Spinal cord (tissue), 10 donors: ENCODE data around the gene C3orf22. TPM values are rescaled to one million over a fixed set of nuclear protein-coding genes. Genes with fewer than 3 reads are reported as not detected.

Experiments
- DNase-seq, 6 donors: peaks; one replicate each; pipeline versions ENCODE4 v3.0.0 to v3.0.0-alpha.2; 2013 to 2015; ENCODE audit warnings: low spot score in 6 of 6, low read depth in 4 of 6
- H3K27ac ChIP-seq: one replicate; pipeline ENCODE4 v1.5.1; 2013; ENCODE audit warnings: low read depth, low read length, control low read depth
- H3K27me3 ChIP-seq: one replicate; pipeline ENCODE4 v1.6.1; 2013; ENCODE audit warnings: low read length; ENCODE audit not compliant: control insufficient read depth, insufficient read depth
- H3K36me3 ChIP-seq: one replicate; pipeline ENCODE4 v1.6.1; 2013; ENCODE audit warnings: low read length; ENCODE audit not compliant: control insufficient read depth, insufficient read depth
- H3K4me1 ChIP-seq: one replicate; pipeline ENCODE4 v1.6.1; 2013; ENCODE audit warnings: low read length; ENCODE audit not compliant: control insufficient read depth, insufficient read depth
- H3K4me3 ChIP-seq: one replicate; pipeline ENCODE4 v1.5.1; 2013; ENCODE audit warnings: low read depth, low read length, control low read depth
- H3K9me3 ChIP-seq: one replicate; pipeline ENCODE4 v1.6.1; 2013; ENCODE audit warnings: low read length; ENCODE audit not compliant: control insufficient read depth, insufficient read depth
- WGBS: methylation state at CpG from one replicate; pipeline ENCODE4 v1.1.5; 2013; ENCODE audit warnings: missing lambda C conversion rate; ENCODE audit not compliant: insufficient coverage; 5-methylcytosine and 5-hydroxymethylcytosine counted together
- polyA plus RNA-seq, 2 donors: library from polyadenylated mRNA; unstranded; fragments of 120-200 nt; gene quantifications; one replicate each; pipeline ENCODE4 v1.2.1, GENCODE V29; 2013; ENCODE audit not compliant: insufficient read length in 2 of 2
- total RNA-seq, 2 donors: library from RNA; depleted of rRNA in 1 of 2; stranded (reverse); fragments of 120-200 nt in 1 of 2; fragments of >200 nt in 1 of 2; gene quantifications; one replicate each; pipeline versions ENCODE4 v1.2.3 to v1.2.4, GENCODE V29; 2013 to 2014
- donor health status: healthy.

Gene C3orf22
- total and polyA plus RNA-seq, 4 donors: 0.17 to 0.27 TPM; not detected in 2

DNA sequence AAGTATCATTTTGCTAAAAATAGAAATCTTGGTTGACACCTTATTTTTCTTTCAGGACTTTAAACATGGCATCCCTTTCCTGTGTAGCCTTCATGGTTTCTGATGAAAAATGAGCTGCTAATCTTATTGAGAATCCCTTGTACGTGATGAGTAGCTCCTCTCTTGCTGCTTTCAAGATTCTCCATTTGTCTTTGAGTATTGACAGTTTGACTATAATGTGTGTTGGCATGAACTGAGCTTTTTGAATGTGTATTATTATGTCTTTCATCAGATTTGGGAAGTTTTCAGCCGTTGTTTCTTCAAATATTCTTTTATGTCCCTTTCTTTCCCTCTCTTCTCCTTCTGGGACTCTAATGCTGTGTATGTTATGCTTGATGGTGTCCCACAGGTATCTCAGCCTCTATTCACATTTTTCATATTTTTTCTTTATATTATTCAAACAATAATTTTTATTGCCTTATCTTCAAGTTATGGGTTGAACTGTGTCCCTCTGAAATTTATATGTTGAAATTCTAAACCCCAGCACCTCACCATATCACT, 4.1 kb upstream of the C3orf22 start:
- WGBS: no CpG with 5 or more reads among the region's 2 CpGs
- no peak for DNase-seq
- H3K27ac ChIP-seq: no peak overlapping the region

DNA sequence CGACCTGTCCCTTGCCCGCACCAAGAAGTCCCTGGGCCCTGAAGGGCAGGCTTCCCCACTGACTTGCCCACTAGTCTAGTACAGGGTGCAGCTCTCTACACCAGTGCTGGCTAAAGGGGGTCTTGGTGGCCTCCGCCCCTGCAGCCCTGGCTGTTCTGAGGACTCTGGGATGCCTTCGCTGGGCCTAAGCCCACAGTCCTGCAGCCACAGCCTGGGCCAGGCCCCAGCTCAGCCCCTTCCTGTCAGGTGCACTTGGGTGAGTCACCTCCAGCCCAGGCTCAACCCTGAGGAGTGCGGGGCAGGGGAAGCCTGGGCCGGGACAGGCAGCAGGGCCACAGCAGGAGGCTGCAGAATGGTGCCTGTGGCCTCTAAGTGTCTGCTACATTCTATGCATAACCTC, 971 bp downstream of the C3orf22 start:
- peaks cover 1% of the 10 kb centered on the region for H3K9me3 ChIP-seq
- H3K27me3 ChIP-seq: no peaks in the 10 kb centered on the region
- H3K4me1 ChIP-seq: peaks cover 6% of the 10 kb centered on the region
- no peak for DNase-seq
- 89% methylated on average over 4 of the region's 6 CpGs for WGBS
- H3K4me3 ChIP-seq: no peak overlapping the region
- no peak overlapping the region for H3K27ac ChIP-seq
- no peaks in the 10 kb centered on the region for H3K36me3 ChIP-seq

More for the DNA sequence above, 4.1 kb upstream of the C3orf22 start:
- Histone ChIP-seq H3K9me3 (peaks cover 1% of the 10 kb centered on the region), H3K4me3 (no peak overlapping the region), H3K36me3 (no peaks in the 10 kb centered on the region), H3K27me3 (no peaks in the 10 kb centered on the region), H3K4me1 (no peaks in the 10 kb centered on the region)

DNA sequence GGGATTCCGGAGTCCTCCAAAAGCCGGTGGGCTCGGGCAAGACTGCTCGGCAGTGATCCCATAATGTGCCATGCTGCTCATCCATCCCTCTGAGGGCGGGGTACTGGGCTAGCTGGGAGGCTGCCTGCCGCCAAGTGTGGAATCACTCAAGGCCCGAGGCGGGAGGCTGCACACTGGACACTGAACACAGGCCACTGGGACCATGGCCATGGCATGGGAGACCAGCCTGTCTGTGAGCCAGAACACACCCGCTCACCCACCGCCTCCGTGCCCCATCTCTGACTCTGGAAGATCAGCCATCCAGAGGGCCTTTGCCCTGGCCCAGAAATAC, 1.4 kb downstream of the C3orf22 start:
- WGBS: 83% methylated on average over 11 of the region's 11 CpGs
- Histone ChIP-seq H3K27ac (no peak overlapping the region), H3K4me1 (peaks cover 9% of the 10 kb centered on the region), H3K36me3 (no peaks in the 10 kb centered on the region), H3K9me3 (peaks cover under 1% of the 10 kb centered on the region), H3K27me3 (no peaks in the 10 kb centered on the region), H3K4me3 (no peak overlapping the region)
- no peak for DNase-seq

DNA sequence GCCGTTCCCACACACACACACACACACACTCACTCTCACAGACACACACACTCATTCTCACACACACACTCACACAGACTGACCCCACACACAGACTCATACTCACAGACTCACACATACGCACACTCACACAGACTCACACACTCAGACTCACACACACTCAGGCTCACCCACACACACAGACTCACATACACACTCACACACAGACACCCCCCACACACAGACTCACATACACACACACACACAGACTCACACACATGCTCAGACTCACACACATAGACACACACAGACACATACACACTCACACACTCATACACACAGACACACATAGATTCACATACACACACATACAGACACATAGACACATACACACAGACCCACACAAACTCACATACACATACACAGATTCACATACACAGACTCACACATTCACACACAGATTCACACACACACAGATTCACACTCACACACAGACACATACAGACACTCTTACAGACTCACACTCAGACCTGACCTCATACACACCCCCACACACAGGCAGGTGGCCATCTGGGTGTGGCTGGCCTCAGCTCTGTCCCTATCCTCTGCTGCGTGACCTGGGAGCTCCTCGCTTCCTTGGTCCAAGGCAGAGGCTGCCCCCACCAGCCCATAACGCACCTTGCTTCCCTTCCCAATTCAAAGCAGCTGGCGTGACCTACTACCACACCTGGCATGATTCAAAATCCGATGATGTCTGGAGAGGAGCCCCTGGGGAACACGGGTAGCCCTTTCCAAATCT, 1.9 kb downstream of the C3orf22 start:
- no peaks in the 10 kb centered on the region for H3K36me3 ChIP-seq
- no peaks in the 10 kb centered on the region for H3K27me3 ChIP-seq
- peaks cover 14% of the 10 kb centered on the region for H3K4me1 ChIP-seq
- WGBS: 97% methylated on average over 8 of the region's 8 CpGs
- H3K9me3 ChIP-seq: no peaks in the 10 kb centered on the region
- no peak overlapping the region for H3K4me3 ChIP-seq
- DNase-seq: no peak
- H3K27ac ChIP-seq: no peak overlapping the region

DNA sequence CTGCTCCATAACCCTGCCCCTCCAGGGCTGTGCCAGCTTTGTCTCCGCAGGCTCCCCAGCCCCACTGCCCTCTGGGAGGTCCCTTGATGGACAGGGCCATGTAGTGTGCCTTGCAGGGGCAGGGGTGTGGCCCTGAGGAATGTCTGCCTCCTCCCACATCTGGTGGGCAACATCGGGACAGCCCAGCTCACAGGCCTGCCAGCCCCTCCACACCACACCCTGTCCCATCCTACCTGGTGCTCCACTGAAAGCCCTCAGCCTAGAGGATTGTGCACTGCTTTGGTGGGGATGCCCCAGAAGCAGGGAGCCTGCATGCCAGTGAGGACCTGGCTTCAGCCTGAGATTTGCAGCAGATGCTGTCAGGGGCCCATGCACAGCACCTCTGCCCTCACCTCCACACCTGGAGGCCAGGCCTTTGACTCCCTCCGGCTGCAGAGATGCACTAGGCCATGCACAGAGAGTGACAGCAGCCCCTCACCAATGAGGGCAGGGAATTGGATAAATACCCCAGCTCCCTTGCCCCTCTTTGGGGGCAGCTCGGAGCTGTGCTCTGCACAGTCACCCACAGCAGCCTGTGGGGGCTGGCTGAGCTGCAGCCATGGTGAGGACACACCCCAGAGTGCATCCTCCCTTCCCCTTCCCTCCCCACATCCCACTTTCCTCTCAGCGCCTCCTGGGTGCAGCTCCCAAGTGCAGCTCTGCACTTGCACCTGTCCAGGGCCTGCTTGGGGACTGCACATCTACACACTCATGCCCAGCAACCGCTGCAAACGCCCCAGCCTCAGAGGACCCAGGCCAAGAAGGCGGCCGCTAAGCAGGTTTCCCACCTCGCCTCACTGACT, 2.7 kb downstream of the C3orf22 start:
- Histone ChIP-seq H3K9me3 (no peaks in the 10 kb centered on the region), H3K4me3 (no peak overlapping the region), H3K27ac (no peak overlapping the region), H3K27me3 (no peaks in the 10 kb centered on the region), H3K4me1 (peaks cover 22% of the 10 kb centered on the region), H3K36me3 (no peaks in the 10 kb centered on the region)
- WGBS: 79% methylated on average over 8 of the region's 10 CpGs
- no peak for DNase-seq

DNA sequence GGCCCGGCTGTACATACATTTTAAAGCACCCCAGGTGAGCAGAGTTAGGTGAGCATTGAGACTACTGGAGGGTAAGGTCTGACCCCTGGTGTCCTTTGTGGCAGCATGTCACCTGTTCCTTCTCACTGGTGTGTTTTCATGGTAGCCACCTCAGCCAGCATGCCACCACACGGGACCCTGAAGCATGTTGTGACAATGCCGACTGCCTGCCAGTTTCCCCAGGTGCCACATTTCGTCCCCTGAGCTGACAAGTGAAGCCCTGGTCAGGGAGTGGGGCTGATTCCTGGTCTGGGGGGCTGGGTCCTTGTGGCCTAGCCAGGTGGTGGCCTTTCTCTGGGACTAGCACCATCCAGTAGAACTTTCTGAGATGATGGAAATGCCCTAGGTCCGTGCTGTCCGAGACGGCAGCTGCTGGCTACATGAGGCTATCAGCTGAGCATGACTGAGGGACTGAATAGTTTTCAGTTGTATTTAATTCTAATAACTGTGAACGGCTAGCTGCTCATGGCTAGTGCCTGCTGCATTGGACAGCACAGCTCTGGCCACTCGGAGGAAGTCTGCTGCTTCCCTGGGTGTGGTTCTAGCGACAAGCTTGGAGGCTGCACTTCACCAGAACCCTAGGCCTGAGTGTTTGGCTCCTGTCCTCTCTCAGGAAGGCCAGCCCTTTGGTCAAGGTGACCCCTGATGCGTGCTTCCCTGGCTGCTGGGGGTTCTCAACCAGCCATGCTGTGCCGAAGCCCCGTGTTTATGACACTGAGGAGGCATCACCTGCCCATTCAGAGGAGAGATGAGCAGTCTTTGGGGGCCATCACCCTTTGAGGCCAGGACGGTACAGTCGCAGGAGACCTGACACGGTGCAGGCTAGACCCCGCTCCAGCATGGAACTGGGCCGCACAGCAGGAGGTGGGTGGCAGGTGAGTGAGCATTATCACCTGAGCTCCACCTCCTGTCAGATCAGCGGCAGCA, 3.9 kb downstream of the C3orf22 start:
- DNase-seq: no peak
- H3K27me3 ChIP-seq: no peaks in the 10 kb centered on the region
- H3K4me1 ChIP-seq: peaks cover 34% of the 10 kb centered on the region
- no peak overlapping the region for H3K27ac ChIP-seq
- H3K9me3 ChIP-seq: no peaks in the 10 kb centered on the region
- no peaks in the 10 kb centered on the region for H3K36me3 ChIP-seq
- no peak overlapping the region for H3K4me3 ChIP-seq
- 88% methylated on average over 17 of the region's 19 CpGs for whole genome bisulfite sequencing

DNA sequence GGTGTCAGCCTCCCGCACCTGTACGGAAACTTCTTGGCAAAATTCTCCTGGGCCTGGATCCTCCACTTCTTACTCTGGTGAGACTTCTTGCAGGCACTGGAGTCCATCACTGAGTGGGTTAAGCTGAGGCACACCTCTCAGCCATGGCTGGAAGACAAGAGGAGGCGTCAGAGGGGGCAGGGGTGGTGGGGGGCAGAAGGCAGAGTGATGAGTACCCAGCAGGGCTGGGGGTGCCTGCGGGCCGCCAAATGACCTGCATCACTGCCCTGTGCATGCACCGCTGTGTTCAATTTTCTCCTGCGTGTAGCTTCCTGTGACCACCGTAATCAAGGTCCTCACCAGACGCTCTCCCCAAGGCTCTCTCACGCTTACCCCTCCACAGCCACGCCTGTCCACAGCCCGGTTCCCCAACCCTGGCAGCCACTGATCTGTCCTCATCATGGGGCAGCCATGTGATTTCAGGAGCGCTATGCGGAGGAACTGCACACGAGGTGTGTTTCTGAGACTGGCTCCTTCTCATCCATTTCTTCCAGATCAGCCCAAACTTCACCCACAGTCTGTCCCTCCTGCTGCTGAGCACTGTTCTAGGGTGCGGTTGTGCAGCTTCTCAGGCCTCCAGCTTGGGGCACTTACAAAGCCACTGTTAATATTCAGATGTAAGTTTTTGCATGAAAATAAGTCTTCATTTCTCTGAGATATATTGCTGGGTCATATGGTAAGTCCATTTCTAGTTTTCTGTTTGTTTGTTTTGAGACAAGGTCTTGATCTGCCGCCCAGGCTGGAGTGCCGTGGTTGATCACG, 5.2 kb downstream of the C3orf22 start:
- Histone ChIP-seq H3K4me3 (no peak overlapping the region), H3K9me3 (no peaks in the 10 kb centered on the region), H3K27ac (no peak overlapping the region), H3K27me3 (no peaks in the 10 kb centered on the region), H3K36me3 (no peaks in the 10 kb centered on the region), H3K4me1 (peaks cover 41% of the 10 kb centered on the region)
- DNase-seq: no peak
- WGBS: 90% methylated on average over 18 of the region's 19 CpGs

DNA sequence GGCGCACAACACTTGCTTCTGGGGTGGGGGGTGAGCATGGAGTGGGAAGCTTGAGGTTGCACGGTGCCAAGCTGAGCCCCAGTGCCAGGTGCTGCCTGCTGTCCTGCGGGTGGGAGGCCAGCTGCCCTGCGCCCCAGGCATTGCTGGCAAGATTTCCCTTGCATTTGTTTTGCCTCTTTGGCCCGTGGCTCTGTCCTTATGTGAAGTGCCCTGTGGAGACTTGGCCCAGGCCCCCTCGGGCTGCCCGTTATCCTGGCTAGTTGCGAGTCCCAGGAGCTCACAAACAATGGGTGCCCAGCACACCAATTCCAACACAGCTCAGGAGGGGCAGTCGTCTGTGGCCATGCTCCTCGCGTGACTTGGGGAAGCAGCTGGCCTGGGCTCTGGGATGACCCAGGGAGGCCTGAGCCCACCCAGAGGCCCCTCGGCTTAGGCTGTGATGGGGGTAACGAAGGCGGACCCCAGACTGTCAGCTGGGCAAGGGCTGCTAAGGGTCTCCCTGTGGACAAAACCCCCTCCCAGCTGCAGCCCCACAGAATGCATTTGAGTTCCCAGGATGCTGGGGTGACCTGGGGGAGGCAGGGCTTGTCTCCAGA, 5.9 kb downstream of the C3orf22 start:
- Histone ChIP-seq H3K27ac (no peak overlapping the region), H3K4me3 (no peak overlapping the region), H3K27me3 (no peaks in the 10 kb centered on the region), H3K4me1 (peaks cover 45% of the 10 kb centered on the region), H3K9me3 (no peaks in the 10 kb centered on the region), H3K36me3 (no peaks in the 10 kb centered on the region)
- DNase-seq: no peak
- 52% methylated on average over 12 of the region's 14 CpGs for WGBS
